DMS79 (cell line): Measurements from ENCODE around the gene APP.
"Not testable (repeated sequence)": the region's sequence is repeated elsewhere in the genome, so short reads cannot be mapped to it uniquely, and the experiment has no call there.

Source experiments
- DNase-seq: peaks from one replicate; lab custom pipeline; 2025; lab: John Stamatoyannopoulos, UW

The APP gene

GRCh38 chr21:26164311-26164710 lies 6.3 kb downstream of the APP start:
- DNase-seq: no peak

- no peak for DNase-seq
Observed at GRCh38 chr21:26162081-26162480, 8.5 kb downstream of the APP start.

GRCh38 chr21:26159869-26160268 lies 10.7 kb downstream of the APP start:
- DNase-seq: no peak

- no peak for DNase-seq
Observed at GRCh38 chr21:26157801-26158200, 12.8 kb downstream of the APP start.

DNA sequence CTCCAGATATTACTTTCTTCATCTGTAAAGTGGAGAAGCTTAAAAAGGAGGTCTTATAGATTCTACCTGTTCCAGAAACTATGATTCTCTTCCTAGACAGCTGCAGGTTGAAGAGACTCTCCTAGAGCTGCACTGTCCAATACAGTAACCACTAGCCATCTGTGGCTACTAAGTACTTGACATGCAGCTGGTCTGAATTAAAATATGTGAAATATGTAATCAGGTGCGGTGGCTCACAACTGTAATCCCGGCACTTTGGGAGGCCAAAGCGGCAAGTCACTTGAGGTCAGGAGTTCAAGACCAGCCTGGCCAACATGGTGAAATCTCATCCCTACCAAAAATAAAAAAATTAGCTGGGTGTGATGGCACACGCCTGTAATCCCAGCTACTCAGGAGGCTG lies 15.8 kb downstream of the APP start:
- DNase-seq: no peak

GRCh38 chr21:26153758-26154157 lies 16.8 kb downstream of the APP start:
- DNase-seq: no peak

GRCh38 chr21:26148840-26149354 lies 21.7 kb downstream of the APP start:
- DNase-seq: no peak

DNA sequence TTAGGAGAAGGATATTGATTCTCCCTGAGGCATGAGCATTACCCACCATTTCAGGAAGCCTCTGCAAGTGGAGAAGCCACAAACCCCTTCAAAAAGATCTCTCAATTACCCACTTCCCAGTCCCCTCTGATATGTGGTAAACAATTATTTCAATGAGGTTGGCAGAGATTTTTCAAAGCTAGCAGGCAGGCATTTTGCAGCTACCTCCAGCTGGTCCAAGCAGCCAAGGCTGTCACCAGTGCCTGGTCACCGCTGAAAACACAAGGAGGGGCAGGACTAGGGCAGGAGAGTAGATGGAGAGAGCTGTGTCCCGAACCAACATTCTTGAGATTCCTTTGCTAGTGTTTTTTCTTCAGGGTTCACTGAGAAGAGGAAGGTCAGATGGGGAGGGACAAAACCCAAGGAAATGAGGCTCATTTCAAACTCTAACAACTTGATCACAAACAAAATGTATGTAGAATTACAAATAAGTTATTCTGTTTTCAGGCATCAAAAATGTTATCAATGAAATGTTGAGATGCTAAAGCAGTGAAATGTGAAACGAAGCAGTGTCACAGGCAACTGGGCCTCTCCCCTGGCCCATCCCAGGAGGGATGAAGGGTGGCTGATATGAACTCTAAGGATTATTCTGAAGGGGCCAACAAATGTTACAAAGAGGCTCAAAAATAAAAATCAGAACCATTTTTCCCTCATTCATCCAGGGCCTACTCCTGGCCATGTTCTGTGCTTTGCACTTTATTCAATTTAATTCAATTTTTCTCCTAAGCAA lies 22.3 kb downstream of the APP start:
- DNase-seq: no peak

DNA sequence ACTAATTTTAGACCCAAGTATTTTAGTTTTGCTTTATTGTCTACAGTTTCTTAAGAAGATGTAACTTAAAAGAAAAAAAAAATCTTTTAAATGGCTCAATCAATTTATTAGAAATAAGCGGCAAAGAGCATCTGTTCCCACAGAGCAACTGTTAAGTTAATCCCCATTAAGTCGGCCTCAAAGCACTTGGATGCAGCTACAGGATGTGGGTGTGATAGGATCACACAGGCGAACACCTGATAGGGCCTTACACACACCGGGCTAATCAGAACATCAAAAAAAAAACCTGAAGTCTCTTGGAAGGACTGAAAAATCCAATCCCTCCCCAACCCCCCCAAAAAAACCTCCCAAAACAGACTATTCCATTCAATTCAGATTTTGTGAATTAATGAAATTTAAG lies 23.0 kb downstream of the APP start:
- DNase-seq: no peak

GRCh38 chr21:26146681-26147080 lies 23.9 kb downstream of the APP start:
- DNase-seq: no peak

DNA sequence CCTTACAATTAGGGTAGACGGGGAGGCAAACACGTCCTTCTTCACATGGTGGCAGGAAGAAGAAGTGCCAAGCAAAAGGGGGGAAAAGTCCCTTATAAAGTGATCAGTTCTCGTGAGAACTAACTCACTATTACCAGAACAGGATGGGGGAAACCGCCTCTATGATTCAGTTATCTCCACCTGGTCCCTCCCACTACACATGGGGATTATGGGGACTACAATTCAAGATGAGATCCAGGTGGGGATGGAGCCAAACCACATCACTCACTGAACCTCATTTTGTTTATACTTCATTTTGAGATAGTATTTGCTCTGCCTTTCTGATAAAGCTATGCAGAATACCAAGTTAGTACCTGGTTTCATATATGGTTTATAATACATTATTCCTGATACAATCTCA lies 26.5 kb downstream of the APP start:
- DNase-seq: no peak

DNA sequence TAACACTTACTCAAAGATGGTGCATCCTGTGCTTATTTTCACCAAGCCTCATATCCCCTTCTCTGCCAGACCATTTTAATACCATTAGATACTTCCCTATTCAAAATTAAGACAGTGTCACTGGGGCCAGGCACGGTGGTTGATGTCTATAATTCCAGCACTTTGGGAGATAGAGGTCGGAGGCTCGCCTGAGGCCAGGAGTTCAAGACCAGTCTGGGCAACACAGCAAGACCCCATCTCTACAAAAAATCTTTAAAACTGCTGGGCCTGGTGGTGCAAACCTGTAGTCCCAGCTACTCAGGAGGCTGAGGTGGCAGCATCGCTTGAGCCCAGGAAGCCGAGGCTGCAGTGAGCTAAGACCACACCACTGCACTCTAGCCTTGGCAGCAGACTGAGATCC lies 28.2 kb downstream of the APP start:
- DNase-seq: no peak

- no peak for DNase-seq
Observed at GRCh38 chr21:26140926-26141325, 29.6 kb downstream of the APP start.

DNA sequence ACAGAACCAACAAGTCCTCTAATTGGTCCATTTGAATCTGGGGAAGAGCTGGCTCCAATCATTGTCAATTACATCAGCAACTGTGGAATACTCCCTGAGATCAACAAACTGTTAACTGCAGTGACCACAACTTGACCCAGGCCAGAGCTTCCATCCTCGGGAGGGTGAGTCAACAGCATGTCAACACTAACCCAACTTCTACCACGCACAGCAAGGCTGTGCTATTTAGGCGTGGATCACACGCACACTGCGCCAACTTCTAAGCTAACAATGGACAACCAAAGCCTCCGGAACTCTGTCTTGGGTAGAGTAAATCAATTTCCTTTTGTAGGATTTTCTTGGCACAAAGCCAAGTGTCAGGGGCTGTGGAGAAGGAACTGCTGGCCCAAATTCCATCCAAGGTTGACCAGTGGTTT lies 30.4 kb downstream of the APP start:
- DNase-seq: no peak

DNA sequence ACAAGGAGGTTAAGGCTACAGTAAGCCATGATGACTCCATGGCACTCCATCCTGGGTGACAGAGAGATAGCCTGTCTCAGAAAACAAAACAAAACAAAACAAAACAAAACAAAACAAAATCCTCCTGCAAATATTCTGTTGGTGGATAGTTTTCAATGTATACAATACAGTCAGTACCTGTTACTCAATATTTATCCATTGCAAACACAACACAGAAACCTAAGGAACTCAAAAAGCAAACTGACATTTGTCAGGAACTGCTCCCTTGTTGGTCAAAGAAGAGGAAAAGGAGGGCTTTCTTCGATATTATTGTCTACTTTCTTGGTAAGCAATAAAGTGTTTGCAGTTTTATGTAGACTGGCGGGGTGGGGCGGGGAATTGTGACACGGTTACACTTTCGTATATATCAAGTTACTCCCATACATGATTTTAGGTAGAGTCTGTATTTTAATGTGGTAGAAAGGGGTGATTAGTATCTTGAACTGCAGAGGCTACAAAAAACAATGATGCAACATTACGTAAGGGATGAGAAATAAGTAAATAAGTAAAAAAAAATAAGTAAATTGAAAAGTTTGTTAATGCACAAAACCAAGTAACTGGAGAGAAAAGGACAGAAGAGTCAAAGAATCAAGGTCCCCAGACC lies 31.8 kb downstream of the APP start:
- no peak for DNase-seq

DNA sequence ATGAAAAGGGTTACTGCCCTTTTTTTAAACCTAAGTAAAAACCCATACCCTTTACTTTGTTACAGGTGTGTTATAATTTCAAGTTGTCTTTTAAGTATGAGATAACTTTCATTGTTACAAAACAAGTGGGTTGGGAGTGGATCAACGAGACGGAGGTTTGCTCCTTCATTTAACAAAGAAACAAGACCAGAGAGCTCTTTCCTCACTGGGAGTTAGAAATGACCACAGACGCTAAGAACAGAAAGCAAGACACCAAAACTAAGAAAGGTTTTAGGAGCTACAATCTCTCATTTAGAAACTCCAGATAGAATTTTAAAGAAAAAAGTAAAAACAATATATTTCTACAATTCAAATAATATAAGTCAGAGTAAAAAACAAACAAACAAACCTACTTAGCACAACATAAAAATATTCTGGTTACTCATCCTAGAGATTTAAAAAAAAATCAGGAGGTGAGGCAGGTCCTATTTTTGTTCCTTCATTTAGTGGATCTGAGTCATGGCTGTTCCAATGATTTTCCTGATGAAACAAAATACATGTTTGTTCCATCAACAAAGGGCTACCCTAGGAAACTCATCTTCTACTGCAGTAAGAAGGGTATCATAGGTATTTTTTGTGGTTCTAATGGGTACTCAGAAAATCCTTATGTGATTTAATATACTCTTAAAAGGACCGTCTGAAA lies 33.0 kb downstream of the APP start:
- DNase-seq: no peak

DNA sequence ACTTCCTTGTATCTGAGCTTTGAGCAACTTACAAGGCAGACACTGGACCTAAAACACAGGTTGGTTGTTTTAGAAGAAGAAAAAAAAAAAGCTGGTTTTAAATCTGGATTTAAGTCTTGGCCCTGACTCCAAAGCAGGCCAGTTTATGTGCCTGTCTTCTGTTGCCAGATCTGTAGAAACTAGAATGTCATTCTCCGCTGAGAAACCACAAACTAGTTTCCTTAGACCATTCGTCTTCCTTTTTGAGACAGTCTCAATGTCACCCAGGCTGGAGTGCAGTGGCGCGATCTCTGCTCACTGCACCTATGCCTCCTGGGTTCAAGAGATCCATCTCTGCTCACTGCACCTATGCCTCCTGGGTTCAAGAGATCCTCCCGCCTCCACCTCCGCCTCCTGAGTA lies 33.9 kb downstream of the APP start:
- DNase-seq: no peak

GRCh38 chr21:26135520-26135919 lies 35.0 kb downstream of the APP start:
- DNase-seq: no peak

GRCh38 chr21:26131554-26131953 lies 39.0 kb downstream of the APP start:
- no peak for DNase-seq

- not testable (repeated sequence) for DNase-seq
Observed at GRCh38 chr21:26131053-26131452, 39.5 kb downstream of the APP start.

- no peak for DNase-seq
Observed at GRCh38 chr21:26130249-26130881, 40.2 kb downstream of the APP start.

GRCh38 chr21:26127918-26128317 lies 42.7 kb downstream of the APP start:
- no peak for DNase-seq
